Loucy (cell line): Measurements from ENCODE around the gene TOP3B.
"Not testable (repeated sequence)": the region's sequence is repeated elsewhere in the genome, so short reads cannot be mapped to it uniquely, and the experiment has no call there.

Experiments used
- H2AFZ ChIP-seq: fragments of 200-600 bp; sonication (generic); 2 replicates; pipeline ENCODE4 v1.6.0; 2016; ENCODE audit warnings: antibody characterized with exemption, mild to moderate bottlenecking, low read length, moderate library complexity
- H3F3A ChIP-seq: fragments of 200-600 bp; 2 replicates; pipeline ENCODE4 v1.6.0; 2016; ENCODE audit warnings: antibody characterized with exemption, low read depth, mild to moderate bottlenecking
- H3K27me3 ChIP-seq: fragments of 200-600 bp; sonication (generic); 2 replicates; pipeline ENCODE4 v1.6.1; 2014; ENCODE audit warnings: low read length, mild to moderate bottlenecking; ENCODE audit not compliant: insufficient read depth, poor library complexity, severe bottlenecking
- H3K36me3 ChIP-seq: fragments of 200-600 bp; sonication (generic); 2 replicates; pipeline ENCODE4 v1.6.1; 2016; ENCODE audit warnings: low read length; ENCODE audit not compliant: insufficient read depth
- H3K4me1 ChIP-seq: fragments of 200-600 bp; sonication (generic); 2 replicates; pipeline ENCODE4 v1.5.1; 2014; ENCODE audit warnings: low read length, mild to moderate bottlenecking; ENCODE audit not compliant: insufficient read depth, poor library complexity, severe bottlenecking
- H3K4me2 ChIP-seq: fragments of 200-600 bp; sonication (generic); 2 replicates; pipeline ENCODE4 v1.6.0; 2014; ENCODE audit warnings: antibody characterized with exemption, low read length, low read depth, mild to moderate bottlenecking; ENCODE audit not compliant: poor library complexity, severe bottlenecking
- H3K4me3 ChIP-seq: fragments of 200-600 bp; sonication (generic); 2 replicates; pipeline ENCODE4 v1.5.1; 2014; ENCODE audit warnings: low read length, mild to moderate bottlenecking, mixed read lengths; ENCODE audit not compliant: poor library complexity, severe bottlenecking
- H3K79me2 ChIP-seq: fragments of 200-600 bp; sonication (generic); 2 replicates; pipeline ENCODE4 v1.6.1; 2014; ENCODE audit warnings: low read length; ENCODE audit not compliant: insufficient read depth
- H3K9ac ChIP-seq: fragments of 200-600 bp; sonication (generic); 2 replicates; pipeline ENCODE4 v1.6.0; 2014; ENCODE audit warnings: mild to moderate bottlenecking, low read depth, low read length, moderate library complexity; ENCODE audit not compliant: poor library complexity, severe bottlenecking
- H3K9me2 ChIP-seq: fragments of 200-600 bp; sonication (generic); replicated peaks from 2 replicates; pipeline ENCODE4 v1.6.1; 2016; ENCODE audit warnings: low read depth, low read length, mixed read lengths
- H3K9me3 ChIP-seq: fragments of 200-600 bp; sonication (generic); 2 replicates; pipeline ENCODE4 v1.6.1; 2014; ENCODE audit warnings: mild to moderate bottlenecking, antibody characterized with exemption, low read length, low read depth; ENCODE audit not compliant: insufficient read depth
- H4K20me1 ChIP-seq: fragments of 200-600 bp; sonication (generic); 2 replicates; pipeline ENCODE4 v1.6.0; 2014; ENCODE audit warnings: antibody characterized with exemption, low read length, mild to moderate bottlenecking; ENCODE audit not compliant: insufficient read depth, poor library complexity, severe bottlenecking
- CTCF ChIP-seq: fragments of 200-600 bp; sonication (generic); conservative IDR thresholded peaks from 2 replicates; pipeline ENCODE4 v1.5.1; 2014; ENCODE audit warnings: mild to moderate bottlenecking, antibody characterized with exemption, low read length
- EZH2phosphoT487 ChIP-seq: fragments of 200-600 bp; IDR thresholded peaks from 2 replicates; pipeline ENCODE4 v1.6.1; 2018; ENCODE audit warnings: antibody characterized with exemption, mild to moderate bottlenecking, moderate library complexity, borderline replicate concordance

TOP3B gene

GRCh38 chr22:21917181-21917958, 65.2 kb downstream of the TOP3B start:
- no peak overlapping the region for H3K4me3 ChIP-seq
- H3K27me3 ChIP-seq = no peaks in the 10 kb centered on the region
- no peaks in the 10 kb centered on the region for H3K4me1 ChIP-seq
- no peaks in the 10 kb centered on the region for H3K9me2 ChIP-seq
- H3K79me2 ChIP-seq = no peaks in the 10 kb centered on the region
- no peaks in the 10 kb centered on the region for H4K20me1 ChIP-seq
- no peak overlapping the region for H3K9ac ChIP-seq
- H3F3A ChIP-seq = no peaks in the 10 kb centered on the region
- no peak overlapping the region for H3K4me2 ChIP-seq
- no peaks in the 10 kb centered on the region for H3K9me3 ChIP-seq
- TF ChIP-seq CTCF (no peak), EZH2phosphoT487 (no peak)
- H2AFZ ChIP-seq = no peak overlapping the region
- no peaks in the 10 kb centered on the region for H3K36me3 ChIP-seq

GRCh38 chr22:21916309-21916918, 66.2 kb downstream of the TOP3B start:
- Histone ChIP-seq H3K9ac (no peak overlapping the region), H3K9me3 (no peaks in the 10 kb centered on the region), H2AFZ (no peak overlapping the region), H3K4me3 (no peak overlapping the region), H3K9me2 (no peaks in the 10 kb centered on the region), H3K4me1 (no peaks in the 10 kb centered on the region), H3F3A (no peaks in the 10 kb centered on the region), H3K4me2 (no peak overlapping the region), H3K27me3 (no peaks in the 10 kb centered on the region), H3K79me2 (no peaks in the 10 kb centered on the region), H4K20me1 (no peaks in the 10 kb centered on the region), H3K36me3 (no peaks in the 10 kb centered on the region)
- TF ChIP-seq EZH2phosphoT487 = no peak
- no peak for TF ChIP-seq CTCF

GRCh38 chr22:21915624-21916308, 66.8 kb downstream of the TOP3B start:
- no peak overlapping the region for H3K9ac ChIP-seq
- no peaks in the 10 kb centered on the region for H3K27me3 ChIP-seq
- H3K4me1 ChIP-seq = no peaks in the 10 kb centered on the region
- no peak overlapping the region for H2AFZ ChIP-seq
- no peaks in the 10 kb centered on the region for H3K9me3 ChIP-seq
- H3K9me2 ChIP-seq = no peaks in the 10 kb centered on the region
- H3K36me3 ChIP-seq = no peaks in the 10 kb centered on the region
- H3K79me2 ChIP-seq = no peaks in the 10 kb centered on the region
- no peaks in the 10 kb centered on the region for H3F3A ChIP-seq
- no peak overlapping the region for H3K4me3 ChIP-seq
- no peak for TF ChIP-seq CTCF
- TF ChIP-seq EZH2phosphoT487 = no peak
- no peak overlapping the region for H3K4me2 ChIP-seq
- no peaks in the 10 kb centered on the region for H4K20me1 ChIP-seq

- not testable (repeated sequence) for H3K36me3 ChIP-seq, H3K9me3 ChIP-seq, H3F3A ChIP-seq, H3K9me2 ChIP-seq, H3K9ac ChIP-seq, H4K20me1 ChIP-seq, H3K4me2 ChIP-seq, H3K4me3 ChIP-seq, H3K79me2 ChIP-seq, H2AFZ ChIP-seq, H3K27me3 ChIP-seq, H3K4me1 ChIP-seq
Observed at GRCh38 chr22:21914033-21914642, 68.4 kb downstream of the TOP3B start.

GRCh38 chr22:21910367-21910766, 72.2 kb downstream of the TOP3B start:
- not testable (repeated sequence) for H3K9me3 ChIP-seq, H3K79me2 ChIP-seq, H4K20me1 ChIP-seq, H3F3A ChIP-seq, H3K36me3 ChIP-seq, H3K27me3 ChIP-seq, H3K4me2 ChIP-seq, H3K4me1 ChIP-seq, H3K9me2 ChIP-seq, H3K4me3 ChIP-seq, H3K9ac ChIP-seq, H2AFZ ChIP-seq
